B cell (primary cell): ENCODE data around the gene ITPK1. TPM values are rescaled to one million over a fixed set of nuclear protein-coding genes. Genes with fewer than 3 reads are reported as not detected.

ENCODE experiments used
- ATAC-seq: fragments of 200-7000 bp; cut with Tn5 transposase; one replicate; pipeline ENCODE4 v1.10.0; 2021; ENCODE audit warnings: low read depth, mild to moderate bottlenecking, moderate number of reproducible peaks, moderate library complexity
- CTCF ChIA-PET: fragments of 350-600 bp; sonication (Branson Sonifier 250); formaldehyde crosslinking; loops from one replicate; lab custom pipeline; 2021; ENCODE audit warnings: antibody characterized with exemption, inconsistent platforms; lab: Charles Lee
- POLR2A ChIA-PET: fragments of 350-600 bp; sonication (Branson Sonifier 250); formaldehyde crosslinking; loops from one replicate; lab custom pipeline; 2021; ENCODE audit warnings: antibody characterized with exemption; lab: Charles Lee
- DNase-seq: peaks from one replicate; pipeline ENCODE4 v3.0.0; 2013
- H2AFZ ChIP-seq: 2 replicates; pipeline ENCODE4 v1.6.1; 2012; ENCODE audit warnings: mild to moderate bottlenecking, low read depth, low read length; ENCODE audit not compliant: insufficient read depth, poor library complexity, severe bottlenecking
- H3K27ac ChIP-seq, 2 donors: 1 replicate in 1 of 2; 2 replicates in 1 of 2; pipeline ENCODE4 v1.5.1; 2012 to 2013; ENCODE audit warnings: low read length in 2 of 2, mild to moderate bottlenecking in 2 of 2, moderate library complexity in 1 of 2
- H3K27me3 ChIP-seq, 4 experiments: fragments of 200-600 bp in 1 of 4; sonication (generic) in 1 of 4; replicated peaks in 1 of 4; 1 replicate in 2 of 4; 2 replicates in 2 of 4; pipeline versions ENCODE4 v1.6.1 to v1.7.0; 2013 to 2016; ENCODE audit warnings: low read length in 3 of 4, mild to moderate bottlenecking in 2 of 4, mixed read lengths in 1 of 4, moderate library complexity in 1 of 4; ENCODE audit not compliant: insufficient read depth in 4 of 4, control insufficient read depth in 3 of 4; ENCODE audit errors: control extremely low read depth in 1 of 4
- H3K36me3 ChIP-seq, 2 experiments: replicated peaks in 1 of 2; 1 replicate in 1 of 2; 2 replicates in 1 of 2; pipeline versions ENCODE4 v1.6.1 to v1.7.1; 2013; ENCODE audit warnings: low read length in 1 of 2; ENCODE audit not compliant: insufficient read depth in 2 of 2, control insufficient read depth in 1 of 2; ENCODE audit errors: control extremely low read depth in 1 of 2, extremely low read depth in 1 of 2
- H3K4me1 ChIP-seq, 2 donors: fragments of 200-600 bp in 1 of 2; sonication (generic) in 1 of 2; 1 replicate in 1 of 2; 2 replicates in 1 of 2; pipeline versions ENCODE4 v1.5.1 to v1.6.1; 2013 to 2017; ENCODE audit warnings: low read length in 2 of 2; ENCODE audit not compliant: control insufficient read depth in 2 of 2, insufficient read depth in 2 of 2
- H3K4me2 ChIP-seq: replicated peaks from 2 replicates; pipeline ENCODE3; 2012; ENCODE audit warnings: mild to moderate bottlenecking, low read depth, low read length; ENCODE audit not compliant: poor library complexity, severe bottlenecking
- H3K4me3 ChIP-seq, 5 experiments: fragments of 200-600 bp in 1 of 5; sonication (generic) in 1 of 5; 1 replicate in 3 of 5; 2 replicates in 2 of 5; pipeline versions ENCODE4 v1.5.1 to v1.7.0; 2011 to 2016; ENCODE audit warnings: low read length in 4 of 5, mild to moderate bottlenecking in 4 of 5, low read depth in 2 of 5, control low read depth in 1 of 5, moderate library complexity in 1 of 5; ENCODE audit not compliant: insufficient read depth in 1 of 5; ENCODE audit errors: control extremely low read depth in 1 of 5, extremely low read depth in 1 of 5
- H3K79me2 ChIP-seq: fragments of 200-600 bp; sonication (generic); one replicate; pipeline ENCODE4 v1.6.0; 2016; ENCODE audit warnings: low read length; ENCODE audit not compliant: control insufficient read depth, insufficient read depth
- H3K9ac ChIP-seq: fragments of 200-600 bp; sonication (generic); 2 replicates; pipeline ENCODE4 v1.6.1; 2017; ENCODE audit warnings: mild to moderate bottlenecking, low read length, moderate library complexity
- H3K9me3 ChIP-seq, 3 donors: one replicate each; pipeline versions ENCODE4 v1.6.1 to v1.7.1; 2013; ENCODE audit warnings: low read length in 2 of 3; ENCODE audit not compliant: control insufficient read depth in 2 of 3, insufficient read depth in 1 of 3; ENCODE audit errors: control extremely low read depth in 1 of 3
- H4K20me1 ChIP-seq: 2 replicates; pipeline ENCODE4 v1.6.0; 2012; ENCODE audit warnings: mild to moderate bottlenecking, low read length; ENCODE audit not compliant: insufficient read depth, control insufficient read depth, poor library complexity, severe bottlenecking
- H3K27ac Mint-ChIP-seq: one replicate; pipeline ENCODE4 v1.8.0; 2021; ENCODE audit warnings: mixed read lengths
- H3K27me3 Mint-ChIP-seq: one replicate; pipeline ENCODE4 v1.8.0; 2021; ENCODE audit warnings: mixed read lengths
- H3K4me1 Mint-ChIP-seq: one replicate; pipeline ENCODE4 v1.8.0; 2021; ENCODE audit warnings: mixed read lengths
- H3K4me3 Mint-ChIP-seq: one replicate; pipeline ENCODE4 v1.8.0; 2021; ENCODE audit warnings: mixed read lengths
- H3K9me3 Mint-ChIP-seq: one replicate; pipeline ENCODE4 v1.8.0; 2022; ENCODE audit warnings: mixed read lengths; ENCODE audit not compliant: insufficient read depth
- EZH2 ChIP-seq: IDR thresholded peaks from 2 replicates; pipeline ENCODE4 v1.6.1; 2012; ENCODE audit warnings: borderline replicate concordance, low read depth, mild to moderate bottlenecking, moderate library complexity, low read length; ENCODE audit not compliant: insufficient read depth, poor library complexity, severe bottlenecking
- WGBS: methylation state at CpG from one replicate; pipeline ENCODE4 v1.1.5; 2013; ENCODE audit warnings: missing lambda C conversion rate; ENCODE audit not compliant: insufficient coverage; 5-methylcytosine and 5-hydroxymethylcytosine counted together
- intact Hi-C: fragments of 100-400 bp; cut with micrococcal nuclease; formaldehyde crosslinking; loops from one replicate; pipeline ENCODE4 v1.10.0; 2022
- polyA plus RNA-seq: library from polyadenylated mRNA; depleted of rRNA; stranded (reverse); fragments of >200 nt; gene quantifications from 2 replicates; pipeline ENCODE4 v1.2.3, GENCODE V29; 2012
- total RNA-seq, 2 donors: library from RNA; stranded (reverse); fragments of 120-200 nt in 1 of 2; gene quantifications; 1 replicate in 1 of 2; 2 replicates in 1 of 2; pipeline versions ENCODE4 v1.2.3 to v1.2.4, GENCODE V29; 2013 to 2022
- TF ChIP-seq, protein P1 (sequence below): fragments of 200-600 bp; IDR thresholded peaks from one replicate; pipeline ENCODE4 v1.8.0; 2022; ENCODE audit warnings: antibody characterized with exemption, mild to moderate bottlenecking

Gene ITPK1
- total and polyA plus RNA-seq, 2 donors (not counting 1 experiment from before 2014, with no cell fraction given): 46.0 to 46.9 TPM

DNA sequence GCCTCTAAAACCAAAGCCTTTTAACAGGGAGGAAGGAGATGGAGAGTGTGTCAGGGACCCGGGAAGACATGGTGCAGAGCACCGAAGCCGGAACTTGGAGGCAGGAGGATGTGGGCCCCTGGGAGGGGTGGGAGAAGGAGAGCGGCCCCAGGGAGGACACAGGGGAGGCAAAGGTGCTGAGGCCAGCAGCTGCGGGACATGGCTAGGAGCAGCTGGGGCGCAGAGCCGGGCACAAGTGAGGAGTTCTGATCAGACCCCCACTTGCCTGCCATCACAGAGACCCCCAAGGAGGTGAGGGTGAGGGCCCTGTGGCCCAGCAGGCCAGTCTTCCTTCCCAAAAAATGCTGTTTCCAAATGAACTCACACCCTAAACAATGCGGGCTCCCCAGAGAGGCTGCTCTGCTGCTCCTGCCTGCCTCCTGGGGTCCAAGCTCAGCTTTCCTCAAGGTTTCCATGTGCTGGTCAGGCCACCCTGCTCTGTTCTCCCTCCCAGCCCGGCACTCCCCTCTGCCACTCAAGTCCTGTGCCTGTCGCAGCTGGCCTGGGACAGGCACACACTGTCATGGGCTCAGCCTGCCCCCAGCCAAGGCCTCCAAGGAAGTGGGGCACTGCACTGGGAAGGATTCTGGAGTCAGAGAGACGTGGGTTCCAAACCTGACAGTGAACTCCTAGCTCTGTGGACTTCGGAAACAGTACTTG lies 168.7 kb downstream of the ITPK1 start:
- Mint-ChIP-seq H3K4me3 (no peak overlapping the region), H3K4me1 (peaks cover 3% of the 10 kb centered on the region), H3K27ac (no peak overlapping the region), H3K27me3 (no peaks in the 10 kb centered on the region), H3K9me3 (no peaks in the 10 kb centered on the region)
- no peak overlapping the region for H3K9ac ChIP-seq
- DNase-seq: no peak
- H3K36me3 ChIP-seq: peaks cover 0 to 50% of the 10 kb centered on the region in 2 experiments
- H3K27me3 ChIP-seq: no peaks in the 10 kb centered on the region
- H3K4me1 ChIP-seq: peaks cover 0 to 4% of the 10 kb centered on the region in 2 donors
- H2AFZ ChIP-seq: no peak overlapping the region
- no peaks in the 10 kb centered on the region for H4K20me1 ChIP-seq
- TF ChIP-seq, protein P1, sequence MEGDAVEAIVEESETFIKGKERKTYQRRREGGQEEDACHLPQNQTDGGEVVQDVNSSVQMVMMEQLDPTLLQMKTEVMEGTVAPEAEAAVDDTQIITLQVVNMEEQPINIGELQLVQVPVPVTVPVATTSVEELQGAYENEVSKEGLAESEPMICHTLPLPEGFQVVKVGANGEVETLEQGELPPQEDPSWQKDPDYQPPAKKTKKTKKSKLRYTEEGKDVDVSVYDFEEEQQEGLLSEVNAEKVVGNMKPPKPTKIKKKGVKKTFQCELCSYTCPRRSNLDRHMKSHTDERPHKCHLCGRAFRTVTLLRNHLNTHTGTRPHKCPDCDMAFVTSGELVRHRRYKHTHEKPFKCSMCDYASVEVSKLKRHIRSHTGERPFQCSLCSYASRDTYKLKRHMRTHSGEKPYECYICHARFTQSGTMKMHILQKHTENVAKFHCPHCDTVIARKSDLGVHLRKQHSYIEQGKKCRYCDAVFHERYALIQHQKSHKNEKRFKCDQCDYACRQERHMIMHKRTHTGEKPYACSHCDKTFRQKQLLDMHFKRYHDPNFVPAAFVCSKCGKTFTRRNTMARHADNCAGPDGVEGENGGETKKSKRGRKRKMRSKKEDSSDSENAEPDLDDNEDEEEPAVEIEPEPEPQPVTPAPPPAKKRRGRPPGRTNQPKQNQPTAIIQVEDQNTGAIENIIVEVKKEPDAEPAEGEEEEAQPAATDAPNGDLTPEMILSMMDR: no peak
- TF ChIP-seq EZH2: no peak
- WGBS: 93% methylated on average over 11 of the region's 12 CpGs
- intact Hi-C loops: no loop called here
- no peak for ATAC-seq
- H3K27ac ChIP-seq: no peak overlapping the region
- POLR2A ChIA-PET: no interaction called here
- CTCF ChIA-PET: interaction anchor here (0.6 kb wide), 1 partner anchor 272 kb away, joined by 3 read pairs; no protein-coding TSS in a partner anchor
- no peak overlapping the region for H3K4me3 ChIP-seq
- H3K9me3 ChIP-seq: no peaks in the 10 kb centered on the region
- no peaks in the 10 kb centered on the region for H3K79me2 ChIP-seq
- no peak overlapping the region for H3K4me2 ChIP-seq
